ENCODE data around the gene MMP21.

The MMP21 gene

GRCh38 chr10:125783408-125783807 is 7.8 kb upstream of the MMP21 start:
- Histone ChIP-seq H3K4me3 (ENCODE audit: low read length) (no peak overlapping the region), H3K4me1 (ENCODE audit: control insufficient read depth, insufficient read depth, low read length) (no peaks in the 10 kb centered on the region), H3K27me3 (ENCODE audit: control insufficient read depth, insufficient read depth, low read length) (no peaks in the 10 kb centered on the region), H3K9ac (ENCODE audit: low read length) (no peak overlapping the region), H3K27ac (ENCODE audit: low read depth, low read length) (no peak overlapping the region), H3K36me3 (ENCODE audit: control insufficient read depth, insufficient read depth, low read length) (no peaks in the 10 kb centered on the region)

DNA sequence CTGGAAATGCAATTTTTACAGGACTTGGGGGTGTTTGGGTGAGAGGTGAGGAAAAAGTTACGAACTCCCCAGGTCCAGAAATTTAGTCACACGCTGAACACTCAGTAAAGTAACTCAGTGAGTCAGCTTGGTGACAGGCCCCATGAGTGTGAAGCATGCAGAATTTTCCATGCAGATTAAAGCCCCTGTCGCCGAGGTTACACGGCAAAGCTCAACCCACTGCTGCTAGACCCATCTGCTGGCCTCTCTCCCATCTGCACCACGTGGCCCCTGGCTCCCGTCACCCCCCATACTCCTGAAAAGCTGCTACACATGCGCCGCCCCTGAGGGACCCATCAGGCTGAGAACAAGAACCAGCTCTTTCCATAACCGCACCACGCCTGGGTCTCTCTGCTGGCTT is 7.0 kb upstream of the MMP21 start:
- Histone ChIP-seq H3K9ac (ENCODE audit: low read length) (no peak overlapping the region), H3K27me3 (ENCODE audit: control insufficient read depth, insufficient read depth, low read length) (no peaks in the 10 kb centered on the region), H3K27ac (ENCODE audit: low read depth, low read length) (no peak overlapping the region), H3K36me3 (ENCODE audit: control insufficient read depth, insufficient read depth, low read length) (no peaks in the 10 kb centered on the region), H3K4me3 (ENCODE audit: low read length) (no peak overlapping the region), H3K4me1 (ENCODE audit: control insufficient read depth, insufficient read depth, low read length) (no peaks in the 10 kb centered on the region)

DNA sequence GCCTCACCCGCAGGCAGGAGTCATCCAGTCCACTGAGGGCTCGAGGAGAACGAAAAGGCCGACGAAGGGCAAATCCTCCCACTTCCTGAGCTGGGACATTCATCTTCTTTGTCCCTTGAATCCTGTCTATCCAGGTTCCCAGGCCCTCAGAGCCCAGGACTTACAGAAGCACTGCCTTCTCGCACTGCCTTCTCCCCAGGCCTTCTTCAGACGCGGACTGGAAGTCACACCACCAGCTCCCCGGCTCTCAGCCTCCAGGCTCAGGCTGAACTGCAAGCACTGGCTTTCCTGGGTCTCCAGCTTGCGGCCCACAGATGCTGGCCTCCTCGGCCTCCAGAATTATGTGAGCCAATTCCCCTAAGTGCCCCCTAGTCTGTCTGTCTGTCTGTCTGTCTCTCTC is 6.4 kb upstream of the MMP21 start:
- Histone ChIP-seq H3K27me3 (ENCODE audit: control insufficient read depth, insufficient read depth, low read length) (no peaks in the 10 kb centered on the region), H3K9ac (ENCODE audit: low read length) (no peak overlapping the region)

GRCh38 chr10:125781374-125781773 is 5.8 kb upstream of the MMP21 start:
- Histone ChIP-seq H3K27me3 (ENCODE audit: control insufficient read depth, insufficient read depth, low read length) (no peaks in the 10 kb centered on the region), H3K4me3 (ENCODE audit: low read length) (no peak overlapping the region), H3K4me1 (ENCODE audit: control insufficient read depth, insufficient read depth, low read length) (no peaks in the 10 kb centered on the region), H3K27ac (ENCODE audit: low read depth, low read length) (no peak overlapping the region), H3K9ac (ENCODE audit: low read length) (no peak overlapping the region), H3K36me3 (ENCODE audit: control insufficient read depth, insufficient read depth, low read length) (no peaks in the 10 kb centered on the region)

More for the DNA sequence above, 6.4 kb upstream of the MMP21 start:
- Histone ChIP-seq H3K4me1 (ENCODE audit: control insufficient read depth, insufficient read depth, low read length) (no peaks in the 10 kb centered on the region), H3K4me3 (ENCODE audit: low read length) (no peak overlapping the region), H3K27ac (ENCODE audit: low read depth, low read length) (no peak overlapping the region), H3K36me3 (ENCODE audit: control insufficient read depth, insufficient read depth, low read length) (no peaks in the 10 kb centered on the region)

- H3K36me3 ChIP-seq (ENCODE audit: control insufficient read depth, insufficient read depth, low read length), result no peaks in the 10 kb centered on the region
- H3K27ac ChIP-seq (ENCODE audit: low read depth, low read length), result no peak overlapping the region
- no peaks in the 10 kb centered on the region for H3K27me3 ChIP-seq (ENCODE audit: control insufficient read depth, insufficient read depth, low read length)
- H3K4me3 ChIP-seq (ENCODE audit: low read length), result no peak overlapping the region
- no peaks in the 10 kb centered on the region for H3K4me1 ChIP-seq (ENCODE audit: control insufficient read depth, insufficient read depth, low read length)
- H3K9ac ChIP-seq (ENCODE audit: low read length), result no peak overlapping the region
These were observed 4.0 kb upstream of the MMP21 start for GRCh38 chr10:125779403-125780327.

- H3K4me3 ChIP-seq (ENCODE audit: low read length), result no peak overlapping the region
- no peaks in the 10 kb centered on the region for H3K36me3 ChIP-seq (ENCODE audit: control insufficient read depth, insufficient read depth, low read length)
- H3K27me3 ChIP-seq (ENCODE audit: control insufficient read depth, insufficient read depth, low read length), result no peaks in the 10 kb centered on the region
- no peaks in the 10 kb centered on the region for H3K4me1 ChIP-seq (ENCODE audit: control insufficient read depth, insufficient read depth, low read length)
- no peak overlapping the region for H3K27ac ChIP-seq (ENCODE audit: low read depth, low read length)
- H3K9ac ChIP-seq (ENCODE audit: low read length), result no peak overlapping the region
These were observed 2.9 kb upstream of the MMP21 start for GRCh38 chr10:125778556-125778955.

- H3K9ac ChIP-seq (ENCODE audit: low read length), result no peak overlapping the region
- H3K36me3 ChIP-seq (ENCODE audit: control insufficient read depth, insufficient read depth, low read length), result no peaks in the 10 kb centered on the region
- no peak overlapping the region for H3K4me3 ChIP-seq (ENCODE audit: low read length)
- H3K27me3 ChIP-seq (ENCODE audit: control insufficient read depth, insufficient read depth, low read length), result no peaks in the 10 kb centered on the region
- no peaks in the 10 kb centered on the region for H3K4me1 ChIP-seq (ENCODE audit: control insufficient read depth, insufficient read depth, low read length)
- no peak overlapping the region for H3K27ac ChIP-seq (ENCODE audit: low read depth, low read length)
These were observed 2.2 kb upstream of the MMP21 start for GRCh38 chr10:125777806-125778205.

DNA sequence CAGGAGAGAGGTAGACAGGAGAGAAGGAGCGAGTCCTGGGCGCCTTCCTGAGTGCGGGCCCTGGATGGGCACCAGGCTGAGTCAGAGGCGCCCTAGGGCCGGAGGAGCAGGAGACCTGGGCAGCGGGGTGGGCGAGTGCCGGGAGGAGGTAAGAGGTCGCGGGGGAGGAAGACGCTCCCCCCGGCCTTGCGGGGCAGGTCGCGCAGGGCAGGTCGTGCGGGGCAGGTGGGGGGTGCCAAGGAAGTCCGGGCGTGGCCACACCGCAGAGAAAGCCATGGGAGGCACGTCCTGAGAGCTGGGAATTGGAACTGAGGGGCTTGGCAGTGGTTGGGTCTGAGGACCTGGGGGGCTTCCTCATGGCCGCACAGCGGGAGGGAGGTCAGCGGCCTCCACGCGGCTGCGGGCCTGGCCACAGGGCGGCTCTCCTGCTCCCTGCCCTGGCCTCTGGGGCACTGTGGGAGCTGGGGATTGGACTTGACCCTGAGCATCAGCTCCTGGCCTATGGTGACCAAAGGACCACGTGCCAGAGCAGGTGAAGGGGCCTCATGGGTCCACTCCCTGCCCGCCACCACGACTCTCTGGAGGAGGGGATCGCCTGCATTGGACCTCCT is 935 bp downstream of the MMP21 start:
- Histone ChIP-seq H3K9ac (ENCODE audit: low read length) (no peak overlapping the region), H3K27ac (ENCODE audit: low read depth, low read length) (no peak overlapping the region), H3K27me3 (ENCODE audit: control insufficient read depth, insufficient read depth, low read length) (no peaks in the 10 kb centered on the region), H3K4me3 (ENCODE audit: low read length) (no peak overlapping the region), H3K4me1 (ENCODE audit: control insufficient read depth, insufficient read depth, low read length) (no peaks in the 10 kb centered on the region), H3K36me3 (ENCODE audit: control insufficient read depth, insufficient read depth, low read length) (no peaks in the 10 kb centered on the region)

DNA sequence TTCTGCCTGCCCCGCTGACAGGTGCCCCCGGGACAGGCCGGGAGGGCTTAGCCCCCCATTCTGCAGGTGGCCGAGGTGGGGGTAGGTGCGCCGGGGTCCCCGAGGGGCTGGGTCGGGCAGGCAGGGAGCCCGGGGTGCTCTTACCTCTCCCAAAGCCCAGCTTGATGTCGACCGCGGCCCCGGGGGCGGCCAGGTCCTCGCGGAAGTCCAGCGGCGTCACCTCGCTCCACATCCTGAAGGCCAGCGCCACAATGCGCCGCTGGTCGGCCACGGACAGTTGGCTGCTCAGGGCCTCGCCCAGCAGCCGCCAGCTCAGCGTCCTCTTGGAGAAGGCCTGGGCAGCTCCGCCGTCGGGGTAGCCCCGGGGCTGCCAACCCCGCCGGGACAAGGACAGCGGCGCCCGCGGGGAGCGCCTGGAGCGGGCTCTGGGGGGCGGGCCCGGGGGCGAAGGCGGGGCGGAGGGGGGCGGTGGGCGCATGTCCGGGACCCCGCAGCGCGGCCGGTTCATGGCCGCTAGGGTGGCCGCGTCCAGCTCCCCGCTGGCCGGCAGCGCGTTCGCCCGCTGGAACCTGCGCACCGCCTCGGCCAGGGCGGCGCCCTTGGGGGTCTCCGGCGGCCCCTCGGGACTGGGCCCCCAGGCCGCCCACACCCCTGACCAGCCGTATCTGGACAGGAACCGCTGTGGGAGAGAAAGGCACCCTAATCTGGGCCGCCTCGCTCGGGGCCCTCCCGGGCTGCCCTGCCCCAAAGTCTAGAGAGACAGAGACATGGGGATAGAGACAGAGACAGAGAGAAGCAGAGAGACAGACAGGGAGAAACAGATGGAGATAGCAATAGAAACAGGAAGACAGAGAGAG is 1.7 kb downstream of the MMP21 start:
- no peak overlapping the region for H3K27ac ChIP-seq (ENCODE audit: low read depth, low read length)
- no peak overlapping the region for H3K9ac ChIP-seq (ENCODE audit: low read length)
- H3K27me3 ChIP-seq (ENCODE audit: control insufficient read depth, insufficient read depth, low read length), result no peaks in the 10 kb centered on the region
- no peak overlapping the region for H3K4me3 ChIP-seq (ENCODE audit: low read length)
- H3K36me3 ChIP-seq (ENCODE audit: control insufficient read depth, insufficient read depth, low read length), result no peaks in the 10 kb centered on the region
- peaks cover 4% of the 10 kb centered on the region for H3K4me1 ChIP-seq (ENCODE audit: control insufficient read depth, insufficient read depth, low read length)

- Histone ChIP-seq H3K27ac (ENCODE audit: low read depth, low read length) (no peak overlapping the region), H3K4me1 (ENCODE audit: control insufficient read depth, insufficient read depth, low read length) (peaks cover 12% of the 10 kb centered on the region), H3K27me3 (ENCODE audit: control insufficient read depth, insufficient read depth, low read length) (no peaks in the 10 kb centered on the region), H3K4me3 (ENCODE audit: low read length) (no peak overlapping the region), H3K36me3 (ENCODE audit: control insufficient read depth, insufficient read depth, low read length) (no peaks in the 10 kb centered on the region), H3K9ac (ENCODE audit: low read length) (no peak overlapping the region)
These were observed 2.8 kb downstream of the MMP21 start for GRCh38 chr10:125772864-125773180.

DNA sequence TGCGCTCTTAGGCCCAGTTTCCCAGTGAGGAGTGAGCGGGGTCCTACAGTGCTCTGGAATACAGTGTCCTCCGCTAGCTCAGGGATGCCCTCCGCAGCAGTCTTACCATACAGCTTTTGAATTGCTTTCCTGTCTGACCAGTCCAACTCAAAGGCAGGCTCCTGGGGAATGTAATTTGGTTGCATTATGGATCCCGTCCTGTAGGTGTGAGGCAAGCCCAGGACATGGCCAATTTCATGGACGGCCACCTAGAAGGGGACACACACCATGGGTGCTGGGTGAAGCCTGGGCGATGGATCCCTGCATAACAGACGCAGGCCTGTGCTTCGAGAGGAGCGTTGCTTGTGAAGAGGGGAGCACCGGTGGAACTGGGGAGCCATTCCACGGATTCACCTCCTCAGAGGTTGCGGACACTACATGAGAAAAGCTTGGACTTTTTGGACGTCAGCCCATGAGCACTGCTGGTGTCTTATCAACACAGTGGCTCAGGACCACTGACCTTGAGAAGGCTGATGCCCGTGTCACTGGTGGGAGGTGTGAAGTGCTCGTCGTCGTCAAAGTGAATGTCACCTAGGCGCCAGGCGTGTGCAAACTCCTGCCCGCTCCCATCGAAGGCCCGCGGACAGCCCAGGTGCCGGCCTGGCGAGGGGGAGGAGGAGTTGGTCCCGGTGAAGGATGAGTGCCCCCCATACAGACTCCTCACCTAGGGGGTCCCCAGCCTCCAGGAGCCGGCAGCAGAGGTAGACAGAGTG is 3.3 kb downstream of the MMP21 start:
- Histone ChIP-seq H3K4me1 (ENCODE audit: control insufficient read depth, insufficient read depth, low read length) (peaks cover 12% of the 10 kb centered on the region), H3K27ac (ENCODE audit: low read depth, low read length) (no peak overlapping the region), H3K27me3 (ENCODE audit: control insufficient read depth, insufficient read depth, low read length) (no peaks in the 10 kb centered on the region), H3K9ac (ENCODE audit: low read length) (no peak overlapping the region), H3K36me3 (ENCODE audit: control insufficient read depth, insufficient read depth, low read length) (no peaks in the 10 kb centered on the region), H3K4me3 (ENCODE audit: low read length) (no peak overlapping the region)

DNA sequence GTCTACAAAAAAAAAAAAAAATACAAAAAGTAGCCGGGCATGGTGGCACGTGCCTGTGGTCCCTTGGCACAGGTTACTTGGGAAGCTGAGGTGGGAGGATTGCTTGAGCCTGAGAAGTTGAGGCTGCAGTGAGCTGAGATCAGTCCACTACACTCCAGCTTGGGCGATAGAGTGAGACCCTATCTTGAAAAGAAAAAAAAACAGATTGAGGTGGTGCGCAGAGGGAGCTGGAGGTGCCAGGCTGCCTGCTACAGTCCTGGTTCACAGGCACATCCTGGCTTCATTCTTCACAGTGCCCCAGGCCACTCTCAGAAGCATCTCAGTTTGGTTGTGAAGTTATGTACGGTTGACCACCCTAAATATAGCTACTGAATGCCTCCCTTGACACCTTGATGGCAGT is 4.8 kb downstream of the MMP21 start:
- no peak overlapping the region for H3K27ac ChIP-seq (ENCODE audit: low read depth, low read length)
- H3K9ac ChIP-seq (ENCODE audit: low read length), result no peak overlapping the region
- H3K4me1 ChIP-seq (ENCODE audit: control insufficient read depth, insufficient read depth, low read length), result peaks cover 12% of the 10 kb centered on the region
- no peak overlapping the region for H3K4me3 ChIP-seq (ENCODE audit: low read length)
- no peaks in the 10 kb centered on the region for H3K36me3 ChIP-seq (ENCODE audit: control insufficient read depth, insufficient read depth, low read length)
- H3K27me3 ChIP-seq (ENCODE audit: control insufficient read depth, insufficient read depth, low read length), result no peaks in the 10 kb centered on the region
